Aorta (tissue), 5 donors: ENCODE results near the gene RUNDC1. TPM values are rescaled to one million over a fixed set of nuclear protein-coding genes. Genes with fewer than 3 reads are reported as not detected.

Experiments
- ATAC-seq: fragments of 200-7000 bp; cut with Tn5 transposase; one replicate; pipeline ENCODE4 v1.9.1; 2022; ENCODE audit warnings: moderate library complexity; ENCODE audit not compliant: low FRiP score
- DNase-seq, 2 donors: peaks; one replicate each; pipeline ENCODE4 v3.0.0-alpha.2; 2020
- H3K27ac ChIP-seq, 2 donors: one replicate each; pipeline ENCODE4 v1.5.1; 2013; ENCODE audit warnings: low read length in 2 of 2, mild to moderate bottlenecking in 2 of 2, moderate library complexity in 2 of 2, control low read depth in 1 of 2, inconsistent platforms in 1 of 2, low read depth in 1 of 2
- H3K27me3 ChIP-seq, 2 donors: one replicate each; pipeline ENCODE4 v1.6.1; 2013; ENCODE audit warnings: control low read depth in 1 of 2, low read length in 1 of 2, mild to moderate bottlenecking in 1 of 2, moderate library complexity in 1 of 2; ENCODE audit not compliant: insufficient read depth in 2 of 2, control insufficient read depth in 1 of 2
- H3K36me3 ChIP-seq, 2 donors: one replicate each; pipeline ENCODE4 v1.6.1; 2013; ENCODE audit warnings: control low read depth in 1 of 2, low read length in 1 of 2, mild to moderate bottlenecking in 1 of 2; ENCODE audit not compliant: insufficient read depth in 2 of 2, control insufficient read depth in 1 of 2
- H3K4me1 ChIP-seq, 2 donors: one replicate each; pipeline ENCODE4 v1.6.1; 2013; ENCODE audit warnings: low read length in 2 of 2, control low read depth in 1 of 2, mild to moderate bottlenecking in 1 of 2, moderate library complexity in 1 of 2; ENCODE audit not compliant: insufficient read depth in 2 of 2, control insufficient read depth in 1 of 2
- H3K4me3 ChIP-seq, 2 donors: one replicate each; pipeline ENCODE4 v1.5.1; 2013; ENCODE audit warnings: low read length in 2 of 2, control low read depth in 1 of 2, mild to moderate bottlenecking in 1 of 2
- H3K9me3 ChIP-seq: one replicate; pipeline ENCODE4 v1.6.1; 2013; ENCODE audit warnings: mild to moderate bottlenecking, low read length; ENCODE audit not compliant: control insufficient read depth
- WGBS, 2 donors: extraction: QIAGEN DNeasy Blood & Tissue Kit; methylation state at CpG; one replicate each; pipeline ENCODE4 v1.1.7; 2013; 5-methylcytosine and 5-hydroxymethylcytosine counted together
- intact Hi-C, 2 donors: fragments of 100-400 bp; cut with DNase I; formaldehyde crosslinking; loops; one replicate each; pipeline versions ENCODE4 v1.14.2 to v1.15.0; 2022
- polyA plus RNA-seq, 2 donors: library from polyadenylated mRNA; stranded (reverse); fragments of 200-250 nt; gene quantifications; one replicate each; pipeline ENCODE4 v1.2.3, GENCODE V29; 2013
- total RNA-seq, 2 donors: library from RNA; stranded (reverse); fragmentation: NEBNext Ultra II Directional; extraction: Animal tissue kit (Norgen Biotek cat#: 25700); gene quantifications; one replicate each; pipeline ENCODE4 v1.2.1, GENCODE V29; 2021
- donor health status: healthy with polysubstance abuse.
- donor health status: Bipolar disorder and iron deficiency.
- donor health status: DM: no; HTN: no; CAD: no.
- donor health status: DM: no; HTN: no; CAD: no.
- donor health status: DM: yes; HTN: yes; CAD: no.

The RUNDC1 gene
- total and polyA plus RNA-seq, 4 donors, result 2.4 to 16.0 (median 8.9) TPM

DNA sequence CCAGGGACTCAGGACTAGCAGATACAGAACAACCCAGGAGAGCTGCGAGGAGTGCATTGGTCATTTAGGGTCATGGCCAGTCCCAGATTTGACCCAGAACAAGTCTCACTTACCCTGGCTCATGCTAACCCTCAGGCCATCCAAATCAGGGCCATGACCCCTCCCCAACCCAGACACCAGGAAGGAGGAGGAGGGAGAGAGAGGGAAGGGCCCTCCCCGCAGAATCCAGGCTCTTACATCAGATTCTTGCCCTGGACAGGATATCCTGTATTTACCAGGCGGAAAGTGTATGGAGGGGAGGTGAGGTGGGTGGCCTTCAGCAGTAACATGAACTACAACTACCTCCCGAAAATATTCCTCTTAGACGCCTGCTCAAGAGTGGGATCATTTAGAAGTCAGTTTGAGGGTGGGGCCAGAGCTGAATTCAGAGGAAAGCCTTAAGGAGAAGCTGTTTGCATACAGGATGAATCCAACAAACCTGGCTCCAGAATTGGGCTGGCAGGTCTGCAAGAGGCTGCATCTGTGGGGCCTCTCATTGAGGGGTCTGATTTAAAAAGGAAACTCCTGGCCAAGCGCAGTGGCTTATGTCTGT lies 39.8 kb downstream of the RUNDC1 start:
- WGBS, 2 donors, result 73 to 79% methylated on average over 6 of the region's 6 CpGs
- H3K4me3 ChIP-seq, result no peak overlapping the region
- H3K27ac ChIP-seq, result no peak overlapping the region
- no peaks in the 10 kb centered on the region for H3K27me3 ChIP-seq
- peak; percentile 41 to 63 for DNase-seq
- ATAC-seq, result no peak
- intact Hi-C loops, result loop anchor here (5.0 kb wide), 2 partner anchors 152 to 192 kb away; partner anchors contain the start of genes NBR1 (in 1 of the 2) and TMEM106A (in 1 of the 2)
- peaks cover 0 to 3% of the 10 kb centered on the region in 2 donors for H3K36me3 ChIP-seq
- H3K9me3 ChIP-seq, result no peaks in the 10 kb centered on the region
- H3K4me1 ChIP-seq, result no peaks in the 10 kb centered on the region

DNA sequence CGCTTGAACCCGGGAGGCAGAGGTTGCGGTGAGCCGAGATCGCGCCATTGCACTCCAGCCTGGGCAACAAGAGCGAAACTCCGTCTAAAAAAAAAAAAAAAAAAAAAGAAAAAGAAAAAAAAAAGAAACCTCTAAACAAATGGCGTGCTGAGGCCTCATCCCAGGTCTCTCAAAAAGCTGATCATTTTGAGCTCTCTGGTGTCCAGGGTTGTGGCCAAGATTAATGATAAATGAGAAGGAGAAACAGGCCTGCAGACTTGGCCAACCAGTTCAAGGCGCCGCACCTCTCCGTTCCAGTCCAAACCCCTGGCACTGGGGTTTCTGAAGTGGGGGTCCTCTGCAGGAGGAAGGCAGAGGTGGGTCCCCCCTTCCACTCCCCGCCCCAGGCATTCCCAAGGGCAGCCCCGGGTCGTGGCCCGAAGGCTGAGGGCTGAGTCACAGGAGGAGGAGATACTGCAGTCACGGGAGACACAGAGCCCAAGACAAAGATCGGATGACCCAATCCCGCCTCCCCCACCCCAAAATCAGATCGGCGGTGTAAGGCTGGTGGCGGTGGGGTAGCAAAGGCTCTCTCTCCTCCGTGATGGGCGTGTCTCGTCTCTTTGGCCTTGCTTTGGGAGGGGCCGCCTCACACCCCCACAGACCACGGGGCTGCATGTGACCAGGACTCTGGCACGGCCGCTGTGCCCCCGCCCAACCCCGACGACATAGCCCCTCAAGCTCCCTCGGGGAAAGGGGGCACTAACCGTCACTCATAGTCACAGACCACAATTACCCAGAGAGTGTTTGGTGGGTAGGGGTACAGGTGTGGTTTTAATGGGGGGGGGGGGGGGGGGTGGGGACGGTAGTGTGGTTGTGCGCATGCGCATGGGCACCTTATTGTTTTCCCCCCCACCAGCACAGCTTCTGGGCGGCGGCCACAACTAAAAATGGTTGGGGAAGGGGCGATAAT lies 40.7 kb downstream of the RUNDC1 start:
- peaks cover 0 to 3% of the 10 kb centered on the region in 2 donors for H3K36me3 ChIP-seq
- WGBS, 2 donors, result 19 to 23% methylated on average over 31 to 40 of the region's 40 CpGs
- H3K27ac ChIP-seq, result peak overlapping the region in 1 of 2 donors; percentile 55
- H3K4me3 ChIP-seq, result peak overlapping the region; percentile 61 to 83
- intact Hi-C loops, result loop anchor here (5.0 kb wide), 2 partner anchors 151 to 191 kb away; partner anchors contain the start of genes NBR1 (in 1 of the 2) and TMEM106A (in 1 of the 2)
- DNase-seq, result peak; percentile 89 to 90
- H3K9me3 ChIP-seq, result no peaks in the 10 kb centered on the region
- no peaks in the 10 kb centered on the region for H3K4me1 ChIP-seq
- H3K27me3 ChIP-seq, result no peaks in the 10 kb centered on the region
- peak; percentile 59 for ATAC-seq

GRCh38 chr17:43021741-43022512 lies 41.6 kb downstream of the RUNDC1 start, which contains the start of gene VAT1:
Gene VAT1, minus strand, starts transcription at chr17:43022385. Its CDS starts 63 bp downstream, at chr17:43022322.
- Histone ChIP-seq H3K9me3 (no peaks in the 10 kb centered on the region), H3K27ac (peak within 1 kb of the TSS in 1 of 2 donors; percentile 66), H3K27me3 (no peaks in the 10 kb centered on the region), H3K36me3 (peaks cover 0 to 3% of the 10 kb centered on the region in 2 donors), H3K4me1 (no peaks in the 10 kb centered on the region), H3K4me3 (peak within 1 kb of the TSS; percentile 61 to 83)
- intact Hi-C loops, result loop anchor here (2.0 to 5.0 kb wide), 3 partner anchors 149 to 190 kb away; partner anchors contain the start of genes NBR1 (in 2 of the 2) and TMEM106A (in 1 of the 2)
- peak; percentile 87 for ATAC-seq
- peak; percentile 88 to 94 for DNase-seq
- 0 to 1% methylated on average over 73 to 80 of the region's 80 CpGs for WGBS, 2 donors

GRCh38 chr17:43024407-43025289 lies 44.3 kb downstream of the RUNDC1 start, which contains the start of gene RND2:
Gene RND2, plus strand, starts transcription at chr17:43025231. Its CDS starts 117 bp downstream, at chr17:43025348.
- Histone ChIP-seq H3K4me3 (peak within 1 kb of the TSS; percentile 49 to 76), H3K27ac (peak within 1 kb of the TSS in 1 of 2 donors; percentile 61), H3K4me1 (no peaks in the 10 kb centered on the region), H3K36me3 (no peaks in the 10 kb centered on the region), H3K9me3 (no peaks in the 10 kb centered on the region), H3K27me3 (no peaks in the 10 kb centered on the region)
- ATAC-seq (peak; percentile 82), DNase-seq (peak; percentile 94 to 96)
- 0 to 1% methylated on average over 52 to 61 of the region's 61 CpGs for WGBS, 2 donors
- intact Hi-C loops, result loop anchor here (2.0 to 5.0 kb wide), 6 partner anchors 63 to 188 kb away; partner anchors contain the start of genes BRCA1 (in 2 of the 2), NBR1 (in 1 of the 2) and TMEM106A (in 1 of the 2)

DNA sequence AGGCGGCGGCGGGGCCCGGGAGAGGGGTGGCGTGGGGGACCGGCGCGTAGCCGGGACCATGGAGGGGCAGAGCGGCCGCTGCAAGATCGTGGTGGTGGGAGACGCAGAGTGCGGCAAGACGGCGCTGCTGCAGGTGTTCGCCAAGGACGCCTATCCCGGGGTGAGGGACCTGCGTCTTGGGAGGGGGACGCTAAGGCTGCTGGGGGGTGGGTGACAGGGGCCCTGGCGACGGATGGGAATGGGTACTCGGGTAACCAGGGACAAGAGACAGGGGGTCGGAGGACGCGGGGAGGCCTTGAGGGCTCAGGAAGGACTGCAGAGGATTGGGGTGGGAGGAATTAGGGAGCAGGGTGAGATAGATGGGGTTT lies 44.9 kb downstream of the RUNDC1 start:
- peak overlapping the region in 1 of 2 donors; percentile 21 for H3K27ac ChIP-seq
- intact Hi-C loops, result loop anchor here (2.0 to 5.0 kb wide), 4 partner anchors 62 to 102 kb away; partner anchors contain the start of gene BRCA1 (in 2 of the 2)
- no peaks in the 10 kb centered on the region for H3K27me3 ChIP-seq
- no peaks in the 10 kb centered on the region for H3K36me3 ChIP-seq
- DNase-seq, result peak in 1 of 2 donors; percentile 58
- no peaks in the 10 kb centered on the region for H3K4me1 ChIP-seq
- H3K4me3 ChIP-seq, result peak overlapping the region; percentile 49 to 76
- 1 to 3% methylated on average over 25 to 27 of the region's 27 CpGs for WGBS, 2 donors
- no peak for ATAC-seq
- no peaks in the 10 kb centered on the region for H3K9me3 ChIP-seq

- H3K4me3 ChIP-seq, result no peak overlapping the region
- no peak overlapping the region for H3K27ac ChIP-seq
- ATAC-seq (no peak), DNase-seq (peak in 1 of 2 donors; percentile 42)
- intact Hi-C loops, result loop anchor here (2.0 to 5.0 kb wide), 4 partner anchors 61 to 101 kb away; partner anchors contain the start of gene BRCA1 (in 2 of the 2)
- H3K27me3 ChIP-seq, result no peaks in the 10 kb centered on the region
- no peaks in the 10 kb centered on the region for H3K36me3 ChIP-seq
- 53 to 55% methylated on average over 14 to 16 of the region's 16 CpGs for WGBS, 2 donors
- no peaks in the 10 kb centered on the region for H3K4me1 ChIP-seq
- H3K9me3 ChIP-seq, result no peaks in the 10 kb centered on the region
Measured at GRCh38 chr17:43025766-43026537, 45.6 kb downstream of the RUNDC1 start.

GRCh38 chr17:43026595-43026994 lies 46.2 kb downstream of the RUNDC1 start:
- intact Hi-C loops, result loop anchor here (5.0 kb wide), 3 partner anchors 61 to 101 kb away; partner anchors contain the start of gene BRCA1 (in 1 of the 2)

More at GRCh38 chr17:43026595-43026994, 46.2 kb downstream of the RUNDC1 start:
- H3K27me3 ChIP-seq, result no peaks in the 10 kb centered on the region
- H3K4me3 ChIP-seq, result no peak overlapping the region
- DNase-seq, result no peak
- ATAC-seq, result no peak
- 72 to 74% methylated on average over 5 of the region's 5 CpGs for WGBS, 2 donors
- H3K4me1 ChIP-seq, result no peaks in the 10 kb centered on the region
- H3K36me3 ChIP-seq, result no peaks in the 10 kb centered on the region
- H3K9me3 ChIP-seq, result no peaks in the 10 kb centered on the region
- no peak overlapping the region for H3K27ac ChIP-seq
